ENCODE data around the gene HIPK3. TPM values are rescaled to one million over a fixed set of nuclear protein-coding genes. Genes with fewer than 3 reads are reported as not detected.

The HIPK3 gene
- total RNA-seq, 2 donors from 2014 or later, result 31.6 to 33.2 TPM

GRCh38 chr11:33317662-33318061, 60.5 kb downstream of the HIPK3 start:
- Mint-ChIP-seq H3K4me1 (no peaks in the 10 kb centered on the region), H3K4me3 (no peak overlapping the region), H3K36me3 (ENCODE audit: low read depth) (no peaks in the 10 kb centered on the region), H3K27me3 (ENCODE audit: insufficient read depth) (no peaks in the 10 kb centered on the region), H3K27ac (no peak overlapping the region), H3K9me3 (no peaks in the 10 kb centered on the region)
- 75 to 94% methylated on average over 1 of the region's 1 CpG for WGBS, 2 experiments (ENCODE audit: insufficient coverage in 1 of 2, insufficient read length in 1 of 2)
- H3K4me1 ChIP-seq (ENCODE audit: control insufficient read depth, insufficient read depth, low read length), result peaks cover 2% of the 10 kb centered on the region
- H3K27me3 ChIP-seq (ENCODE audit: control insufficient read depth, insufficient read depth, low read length, poor library complexity, severe bottlenecking), result no peaks in the 10 kb centered on the region
- no peak overlapping the region for H3K27ac ChIP-seq (ENCODE audit: low read depth, low read length)
- no peak for DNase-seq
- no peaks in the 10 kb centered on the region for H3K9me3 ChIP-seq (ENCODE audit: control insufficient read depth, low read length)
- no peak overlapping the region for H3K9ac ChIP-seq (ENCODE audit: extremely low read depth, low read length, poor library complexity, severe bottlenecking)
- no peaks in the 10 kb centered on the region for H3K36me3 ChIP-seq (ENCODE audit: control insufficient read depth, insufficient read depth, low read length)
- no peak overlapping the region for H3K4me3 ChIP-seq (ENCODE audit: low read length)
- no peak for TF ChIP-seq CTCF (conservative IDR thresholded peaks at IDR 0.05)

GRCh38 chr11:33320016-33320813, 63.0 kb downstream of the HIPK3 start:
- peak; percentile 53 for TF ChIP-seq CTCF (conservative IDR thresholded peaks at IDR 0.05)
- Mint-ChIP-seq H3K36me3 (ENCODE audit: low read depth) (no peaks in the 10 kb centered on the region), H3K27ac (no peak overlapping the region), H3K4me1 (peaks cover 6% of the 10 kb centered on the region), H3K27me3 (ENCODE audit: insufficient read depth) (no peaks in the 10 kb centered on the region), H3K4me3 (no peak overlapping the region), H3K9me3 (no peaks in the 10 kb centered on the region)
- H3K36me3 ChIP-seq (ENCODE audit: control insufficient read depth, insufficient read depth, low read length), result no peaks in the 10 kb centered on the region
- peak overlapping the region; percentile 6 for H3K4me3 ChIP-seq (ENCODE audit: low read length)
- no peaks in the 10 kb centered on the region for H3K27me3 ChIP-seq (ENCODE audit: control insufficient read depth, insufficient read depth, low read length, poor library complexity, severe bottlenecking)
- no peak overlapping the region for H3K27ac ChIP-seq (ENCODE audit: low read depth, low read length)
- H3K9me3 ChIP-seq (ENCODE audit: control insufficient read depth, low read length), result no peaks in the 10 kb centered on the region
- no peak overlapping the region for H3K9ac ChIP-seq (ENCODE audit: extremely low read depth, low read length, poor library complexity, severe bottlenecking)
- no peak for DNase-seq
- peaks cover 2% of the 10 kb centered on the region for H3K4me1 ChIP-seq (ENCODE audit: control insufficient read depth, insufficient read depth, low read length)
- 76 to 89% methylated on average over 1 of the region's 1 CpG for WGBS, 2 experiments (ENCODE audit: insufficient coverage in 1 of 2, insufficient read length in 1 of 2)

- H3K4me3 ChIP-seq (ENCODE audit: low read length), result peak overlapping the region; percentile 6
- no peaks in the 10 kb centered on the region for H3K36me3 ChIP-seq (ENCODE audit: control insufficient read depth, insufficient read depth, low read length)
- H3K27me3 Mint-ChIP-seq (ENCODE audit: insufficient read depth), result no peaks in the 10 kb centered on the region
- no peak overlapping the region for H3K27ac ChIP-seq (ENCODE audit: low read depth, low read length)
- no peak overlapping the region for H3K9ac ChIP-seq (ENCODE audit: extremely low read depth, low read length, poor library complexity, severe bottlenecking)
- H3K27ac Mint-ChIP-seq, result no peak overlapping the region
- H3K36me3 Mint-ChIP-seq (ENCODE audit: low read depth), result no peaks in the 10 kb centered on the region
- H3K27me3 ChIP-seq (ENCODE audit: control insufficient read depth, insufficient read depth, low read length, poor library complexity, severe bottlenecking), result no peaks in the 10 kb centered on the region
- H3K4me3 Mint-ChIP-seq, result no peak overlapping the region
- H3K4me1 ChIP-seq (ENCODE audit: control insufficient read depth, insufficient read depth, low read length), result peaks cover 2% of the 10 kb centered on the region
- H3K4me1 Mint-ChIP-seq, result peaks cover 6% of the 10 kb centered on the region
- H3K9me3 Mint-ChIP-seq, result no peaks in the 10 kb centered on the region
- H3K9me3 ChIP-seq (ENCODE audit: control insufficient read depth, low read length), result no peaks in the 10 kb centered on the region
- WGBS, 2 experiments (ENCODE audit: insufficient coverage in 1 of 2, insufficient read length in 1 of 2), result 65 to 85% methylated on average over 6 of the region's 6 CpGs
- no peak for TF ChIP-seq CTCF (conservative IDR thresholded peaks at IDR 0.05)
- no peak for DNase-seq
Observed at GRCh38 chr11:33320814-33321330, 63.7 kb downstream of the HIPK3 start.
